Neutrophil (primary cell): ENCODE data around the gene TMEM269.

Experiments used
- H3K27ac ChIP-seq: fragments of 200-600 bp; sonication (generic); 2 replicates; pipeline ENCODE4 v1.5.1; 2016; ENCODE audit warnings: mild to moderate bottlenecking, moderate library complexity
- H3K27me3 ChIP-seq: fragments of 200-600 bp; sonication (generic); 2 replicates; pipeline ENCODE4 v1.6.0; 2016; ENCODE audit warnings: mild to moderate bottlenecking
- H3K36me3 ChIP-seq: fragments of 200-600 bp; sonication (generic); 2 replicates; pipeline ENCODE4 v1.5.1; 2017
- H3K4me1 ChIP-seq, 2 experiments: fragments of 200-600 bp in 1 of 2; sonication (generic) in 1 of 2; 1 replicate in 1 of 2; 2 replicates in 1 of 2; pipeline versions ENCODE4 v1.5.1 to v1.6.1; 2013 to 2016; ENCODE audit warnings: low read depth in 1 of 2, low read length in 1 of 2, mild to moderate bottlenecking in 1 of 2, moderate library complexity in 1 of 2; ENCODE audit not compliant: control insufficient read depth in 1 of 2, insufficient read depth in 1 of 2
- H3K4me3 ChIP-seq, 2 experiments: fragments of 200-600 bp in 1 of 2; sonication (generic) in 1 of 2; 1 replicate in 1 of 2; 2 replicates in 1 of 2; pipeline ENCODE4 v1.5.1; 2013 to 2016; ENCODE audit warnings: low read depth in 1 of 2, low read length in 1 of 2, mild to moderate bottlenecking in 1 of 2, moderate library complexity in 1 of 2
- H3K9me3 ChIP-seq: fragments of 200-600 bp; sonication (generic); 2 replicates; pipeline ENCODE4 v1.5.1; 2016
- TF ChIP-seq, protein P1 (sequence below): fragments of 200-600 bp; sonication (generic); IDR thresholded peaks from 2 replicates; pipeline ENCODE4 v1.5.1; 2016; ENCODE audit warnings: antibody characterized with exemption

The TMEM269 gene

DNA sequence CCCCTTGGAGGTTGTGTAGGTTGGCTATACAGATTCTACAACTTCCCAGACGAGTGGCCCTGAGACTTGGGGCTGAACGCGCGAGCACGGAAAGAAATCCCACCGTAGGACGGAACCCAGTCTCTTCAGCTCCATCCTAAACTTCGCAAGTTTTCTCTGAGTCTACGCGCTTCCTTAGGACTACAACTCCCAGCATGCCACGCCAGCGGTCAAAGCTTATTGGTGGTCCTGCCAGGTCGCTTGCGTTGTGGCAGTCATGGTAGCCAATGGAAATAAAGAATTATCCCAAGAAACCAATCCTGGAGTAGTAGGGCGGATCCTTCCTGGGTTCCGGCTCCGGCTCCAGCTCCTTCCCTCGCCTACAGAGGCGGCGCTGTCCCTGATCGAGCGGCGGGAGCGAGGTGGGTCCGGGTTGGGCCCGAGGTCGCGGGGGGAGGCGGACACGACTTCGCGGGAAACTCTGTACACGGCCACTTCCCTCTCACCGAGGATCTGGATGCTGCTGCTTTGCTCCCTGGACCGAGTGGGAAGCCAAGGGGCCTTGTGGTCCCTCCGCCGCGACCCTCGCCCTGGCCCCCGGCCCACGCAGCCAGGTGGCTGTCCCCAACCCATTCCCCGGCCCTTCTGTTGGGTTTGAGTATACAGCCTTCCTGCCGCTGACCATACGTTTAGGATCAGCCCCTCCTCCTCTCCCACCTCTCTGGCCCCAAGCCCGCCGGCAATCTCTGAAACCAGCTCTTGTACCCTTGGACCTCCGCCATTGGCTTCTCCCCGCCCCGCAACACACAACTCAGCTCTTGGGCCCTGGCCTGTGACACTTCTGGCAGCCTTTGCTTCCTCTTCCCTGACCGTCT lies 61.7 kb downstream of the TMEM269 start, which contains the start of gene ZNF691:
ZNF691 (plus strand) TSS at position 357 of the 854 bp plus-strand sequence. CDS start 3,046 bp downstream, outside the sequence.
- TF ChIP-seq, protein P1, sequence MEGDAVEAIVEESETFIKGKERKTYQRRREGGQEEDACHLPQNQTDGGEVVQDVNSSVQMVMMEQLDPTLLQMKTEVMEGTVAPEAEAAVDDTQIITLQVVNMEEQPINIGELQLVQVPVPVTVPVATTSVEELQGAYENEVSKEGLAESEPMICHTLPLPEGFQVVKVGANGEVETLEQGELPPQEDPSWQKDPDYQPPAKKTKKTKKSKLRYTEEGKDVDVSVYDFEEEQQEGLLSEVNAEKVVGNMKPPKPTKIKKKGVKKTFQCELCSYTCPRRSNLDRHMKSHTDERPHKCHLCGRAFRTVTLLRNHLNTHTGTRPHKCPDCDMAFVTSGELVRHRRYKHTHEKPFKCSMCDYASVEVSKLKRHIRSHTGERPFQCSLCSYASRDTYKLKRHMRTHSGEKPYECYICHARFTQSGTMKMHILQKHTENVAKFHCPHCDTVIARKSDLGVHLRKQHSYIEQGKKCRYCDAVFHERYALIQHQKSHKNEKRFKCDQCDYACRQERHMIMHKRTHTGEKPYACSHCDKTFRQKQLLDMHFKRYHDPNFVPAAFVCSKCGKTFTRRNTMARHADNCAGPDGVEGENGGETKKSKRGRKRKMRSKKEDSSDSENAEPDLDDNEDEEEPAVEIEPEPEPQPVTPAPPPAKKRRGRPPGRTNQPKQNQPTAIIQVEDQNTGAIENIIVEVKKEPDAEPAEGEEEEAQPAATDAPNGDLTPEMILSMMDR, result peak; percentile 64
- no peaks in the 10 kb centered on the region for H3K9me3 ChIP-seq
- H3K36me3 ChIP-seq, result peaks cover 34% of the 10 kb centered on the region
- H3K4me1 ChIP-seq, result peaks cover 11 to 15% of the 10 kb centered on the region in 2 experiments
- H3K4me3 ChIP-seq, result peak within 1 kb of the TSS; percentile 68 to 90
- peak within 1 kb of the TSS; percentile 45 for H3K27ac ChIP-seq
- no peaks in the 10 kb centered on the region for H3K27me3 ChIP-seq

DNA sequence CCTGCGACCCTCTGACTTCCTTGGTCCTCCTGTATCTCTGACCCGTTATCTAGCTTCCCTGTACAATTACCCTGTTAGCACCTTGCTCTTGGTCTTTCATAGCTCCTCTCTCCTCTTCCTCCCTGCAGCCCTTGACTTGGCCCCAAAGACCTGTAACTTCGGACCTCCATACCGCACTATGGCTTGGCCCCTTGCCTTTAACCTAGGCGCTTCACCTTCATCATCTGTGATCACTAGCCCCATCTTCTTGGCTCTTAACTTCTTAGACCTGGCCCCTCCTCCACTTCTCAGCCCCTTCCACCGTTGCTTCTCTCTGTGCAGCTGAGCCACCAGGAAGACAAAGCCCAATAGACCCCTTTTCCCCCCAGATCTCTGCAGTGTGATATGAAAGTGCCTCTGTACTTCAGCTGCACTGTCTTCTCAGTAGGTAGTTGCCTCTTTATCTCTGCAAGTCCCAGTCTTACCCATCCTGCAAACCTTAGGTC lies 62.4 kb downstream of the TMEM269 start:
- H3K27me3 ChIP-seq, result no peaks in the 10 kb centered on the region
- peak overlapping the region; percentile 45 for H3K27ac ChIP-seq
- TF ChIP-seq, protein P1, result no peak
- H3K4me1 ChIP-seq, result peaks cover 11 to 15% of the 10 kb centered on the region in 2 experiments
- H3K9me3 ChIP-seq, result no peaks in the 10 kb centered on the region
- peak overlapping the region; percentile 68 to 90 for H3K4me3 ChIP-seq
- H3K36me3 ChIP-seq, result peaks cover 31% of the 10 kb centered on the region

DNA sequence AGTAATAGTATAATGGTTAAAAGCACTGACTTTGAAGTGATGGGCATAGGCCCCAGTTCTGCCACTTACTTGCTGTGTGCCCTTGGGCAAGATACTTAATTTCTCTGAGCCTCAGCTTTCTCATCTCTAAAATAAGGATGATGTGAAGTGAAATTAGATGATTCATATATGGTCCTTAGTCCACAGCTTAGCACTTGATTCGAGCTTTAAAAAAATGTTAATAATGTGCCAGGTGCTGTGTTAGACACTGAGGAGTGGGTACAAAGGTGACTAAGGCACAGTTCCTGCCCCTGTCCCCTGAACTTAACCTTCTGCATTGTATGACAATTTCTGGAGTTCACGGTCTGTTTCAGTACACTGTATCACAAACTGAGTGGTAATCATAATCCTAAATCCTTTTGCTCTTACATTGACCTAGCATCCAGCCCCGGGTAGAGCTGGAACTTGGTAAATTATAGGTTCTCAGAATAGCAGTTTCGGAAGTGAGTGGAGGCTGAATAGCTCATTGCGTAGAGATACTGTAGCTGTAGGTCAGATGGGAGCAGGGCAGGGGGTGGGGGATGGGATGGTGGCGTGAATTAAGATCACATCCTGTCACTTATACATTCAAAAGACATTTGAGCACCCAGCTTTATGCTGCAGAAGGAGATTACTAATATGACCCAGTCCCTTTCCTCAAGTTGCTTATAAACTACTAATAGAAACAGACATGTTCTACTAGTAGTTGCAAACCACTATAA lies 63.1 kb downstream of the TMEM269 start:
- Histone ChIP-seq H3K9me3 (no peaks in the 10 kb centered on the region), H3K4me1 (peaks cover 11 to 15% of the 10 kb centered on the region in 2 experiments), H3K4me3 (no peak overlapping the region), H3K36me3 (peaks cover 24% of the 10 kb centered on the region), H3K27ac (no peak overlapping the region), H3K27me3 (no peaks in the 10 kb centered on the region)
- TF ChIP-seq, protein P1, result no peak

DNA sequence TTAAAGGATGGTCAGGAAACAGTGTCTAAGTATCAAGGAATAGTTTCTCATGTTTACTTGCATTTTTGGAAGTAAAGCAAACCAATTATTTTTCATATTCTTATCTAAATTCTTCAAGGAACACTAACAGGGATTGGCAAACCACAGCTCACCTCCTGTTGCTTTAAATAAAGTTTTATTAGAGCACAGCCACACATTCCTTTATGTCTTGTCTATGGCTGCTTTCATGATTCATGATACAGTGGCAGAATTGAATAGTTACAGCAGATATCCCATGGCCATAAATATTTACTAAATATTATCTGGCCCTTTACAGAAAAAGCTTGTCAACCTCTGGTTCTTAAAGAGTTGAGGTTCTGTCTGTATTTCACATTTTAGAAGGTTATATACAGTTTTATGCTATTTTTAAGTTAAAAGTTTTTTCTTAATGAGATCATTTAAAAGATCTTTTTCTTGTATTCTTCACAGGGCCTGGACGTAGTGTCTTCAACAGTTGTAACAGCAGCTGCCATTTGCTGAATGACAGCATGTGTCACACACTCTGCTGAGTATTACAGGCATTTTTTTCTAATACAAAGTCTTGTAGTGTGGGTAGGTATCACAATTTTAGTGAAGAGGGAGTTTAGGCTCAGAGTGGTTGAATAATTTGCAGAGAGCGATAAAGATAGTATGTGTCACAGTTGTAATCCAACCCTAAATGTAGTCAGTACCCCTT lies 64.2 kb downstream of the TMEM269 start:
- no peak overlapping the region for H3K27ac ChIP-seq
- H3K27me3 ChIP-seq, result no peaks in the 10 kb centered on the region
- peaks cover 15% of the 10 kb centered on the region for H3K36me3 ChIP-seq
- no peak overlapping the region for H3K4me3 ChIP-seq
- no peaks in the 10 kb centered on the region for H3K9me3 ChIP-seq
- TF ChIP-seq, protein P1, result no peak
- peaks cover 11 to 15% of the 10 kb centered on the region in 2 experiments for H3K4me1 ChIP-seq

DNA sequence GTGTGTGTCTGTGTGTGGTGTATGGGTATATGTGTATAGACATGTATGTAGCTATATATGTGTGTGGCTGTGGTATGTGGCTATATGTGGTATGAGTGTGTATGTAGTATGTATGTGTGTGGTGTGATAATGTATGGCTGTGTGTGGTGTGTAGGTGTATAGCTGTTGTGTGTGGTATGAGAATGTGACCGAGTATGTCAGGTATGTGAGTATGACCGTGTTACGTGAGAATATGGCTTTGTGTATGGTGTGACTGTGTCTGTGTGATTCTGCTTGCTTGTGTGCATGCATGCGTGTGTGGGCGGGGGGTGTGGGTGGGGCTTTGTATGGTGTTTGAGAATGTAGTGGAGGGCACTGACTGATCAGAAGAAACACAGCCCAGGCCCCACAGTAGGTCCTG lies 65.2 kb downstream of the TMEM269 start:
- H3K27ac ChIP-seq, result no peak overlapping the region
- peaks cover 11 to 15% of the 10 kb centered on the region in 2 experiments for H3K4me1 ChIP-seq
- H3K4me3 ChIP-seq, result no peak overlapping the region
- TF ChIP-seq, protein P1, result no peak
- H3K9me3 ChIP-seq, result no peaks in the 10 kb centered on the region
- H3K36me3 ChIP-seq, result peaks cover 15% of the 10 kb centered on the region
- no peaks in the 10 kb centered on the region for H3K27me3 ChIP-seq
